Activated T-cell treated with anti-CD3 and anti-CD28 coated beads for 48 hours (primary cell): Measurements from ENCODE around the gene SLC10A6.

Experiments used
- DNase-seq: peaks from one replicate; pipeline ENCODE4 v3.0.0-alpha.2; 2020; ENCODE audit warnings: low read depth

The SLC10A6 gene

GRCh38 chr4:86848136-86848535 lies 1.0 kb downstream of the SLC10A6 start:
- DNase-seq = no peak

- no peak for DNase-seq
Measured at GRCh38 chr4:86847571-86847970, 1.6 kb downstream of the SLC10A6 start.

- DNase-seq = no peak
Measured at GRCh38 chr4:86846921-86847320, 2.3 kb downstream of the SLC10A6 start.

GRCh38 chr4:86845593-86845992 lies 3.6 kb downstream of the SLC10A6 start:
- DNase-seq = no peak

GRCh38 chr4:86841309-86841708 lies 7.9 kb downstream of the SLC10A6 start:
- DNase-seq = no peak

GRCh38 chr4:86840858-86841257 lies 8.3 kb downstream of the SLC10A6 start:
- DNase-seq = no peak

GRCh38 chr4:86837691-86838503 lies 11.3 kb downstream of the SLC10A6 start:
- no peak for DNase-seq

- DNase-seq = no peak
Measured at GRCh38 chr4:86835677-86836076, 13.5 kb downstream of the SLC10A6 start.

GRCh38 chr4:86834901-86835300 lies 14.3 kb downstream of the SLC10A6 start:
- DNase-seq = no peak

- DNase-seq = no peak
Measured at GRCh38 chr4:86833615-86834014, 15.6 kb downstream of the SLC10A6 start.

GRCh38 chr4:86831262-86832130 lies 17.7 kb downstream of the SLC10A6 start:
- DNase-seq = no peak

GRCh38 chr4:86825511-86825910 lies 23.7 kb downstream of the SLC10A6 start:
- DNase-seq = no peak

GRCh38 chr4:86822136-86822535 lies 27.0 kb downstream of the SLC10A6 start:
- DNase-seq = no peak

GRCh38 chr4:86821151-86821550 lies 28.0 kb downstream of the SLC10A6 start:
- DNase-seq = no peak

- no peak for DNase-seq
Measured at GRCh38 chr4:86819561-86819960, 29.6 kb downstream of the SLC10A6 start.

GRCh38 chr4:86818841-86819240 lies 30.3 kb downstream of the SLC10A6 start:
- DNase-seq = no peak

- DNase-seq = no peak
Measured at GRCh38 chr4:86818211-86818610, 31.0 kb downstream of the SLC10A6 start.

- DNase-seq = no peak
Measured at GRCh38 chr4:86816501-86817273, 32.5 kb downstream of the SLC10A6 start.

GRCh38 chr4:86815653-86816052 lies 33.5 kb downstream of the SLC10A6 start:
- no peak for DNase-seq

- no peak for DNase-seq
Measured at GRCh38 chr4:86810847-86811246, 38.3 kb downstream of the SLC10A6 start.

GRCh38 chr4:86809809-86810208 lies 39.4 kb downstream of the SLC10A6 start:
- no peak for DNase-seq

- no peak for DNase-seq
Measured at GRCh38 chr4:86791126-86791525, 58.1 kb downstream of the SLC10A6 start.
